GM19035 (cell line): ENCODE data around the gene SORCS2.

ENCODE experiments used
- ATAC-seq: cut with Tn5 transposase; IDR thresholded peaks from one replicate; pipeline ENCODE4 v1.9.1; 2021; ENCODE audit not compliant: unreplicated experiment

The SORCS2 gene

GRCh38 chr4:7299908-7300710 lies 107.8 kb downstream of the SORCS2 start:
- no peak for ATAC-seq

- ATAC-seq = no peak
Measured at GRCh38 chr4:7300711-7301095, 108.4 kb downstream of the SORCS2 start.

- ATAC-seq = no peak
Measured at GRCh38 chr4:7301126-7301785, 108.9 kb downstream of the SORCS2 start.

- no peak for ATAC-seq
Measured at GRCh38 chr4:7301846-7302630, 109.7 kb downstream of the SORCS2 start.

GRCh38 chr4:7302781-7303404 lies 110.6 kb downstream of the SORCS2 start:
- no peak for ATAC-seq

- no peak for ATAC-seq
Measured at GRCh38 chr4:7303561-7303960, 111.2 kb downstream of the SORCS2 start.

- no peak for ATAC-seq
Measured at GRCh38 chr4:7304436-7304835, 112.1 kb downstream of the SORCS2 start.

- no peak for ATAC-seq
Measured at GRCh38 chr4:7306021-7306965, 114.0 kb downstream of the SORCS2 start.

GRCh38 chr4:7306986-7307385 lies 114.6 kb downstream of the SORCS2 start:
- no peak for ATAC-seq

GRCh38 chr4:7307394-7308099 lies 115.2 kb downstream of the SORCS2 start:
- ATAC-seq = no peak

GRCh38 chr4:7309181-7309580 lies 116.8 kb downstream of the SORCS2 start:
- no peak for ATAC-seq

- ATAC-seq = no peak
Measured at GRCh38 chr4:7309636-7310390, 117.5 kb downstream of the SORCS2 start.

- ATAC-seq = no peak
Measured at GRCh38 chr4:7310451-7310850, 118.1 kb downstream of the SORCS2 start.

GRCh38 chr4:7311205-7311604 lies 118.9 kb downstream of the SORCS2 start:
- ATAC-seq = no peak

- no peak for ATAC-seq
Measured at GRCh38 chr4:7312691-7313090, 120.4 kb downstream of the SORCS2 start.

- ATAC-seq = no peak
Measured at GRCh38 chr4:7313347-7313811, 121.0 kb downstream of the SORCS2 start.

- ATAC-seq = no peak
Measured at GRCh38 chr4:7313991-7314390, 121.7 kb downstream of the SORCS2 start.

- no peak for ATAC-seq
Measured at GRCh38 chr4:7315286-7315685, 122.9 kb downstream of the SORCS2 start.

- ATAC-seq = no peak
Measured at GRCh38 chr4:7315935-7316334, 123.6 kb downstream of the SORCS2 start.
